ENCODE results near the gene COQ2.

Gene COQ2

GRCh38 chr4:83223781-83224180 is 60.8 kb downstream of the COQ2 start:
- TF ChIP-seq SIN3A (IDR thresholded peaks at IDR 0.05; ENCODE audit: borderline replicate concordance, insufficient read depth, low read length) (no peak), POLR2AphosphoS5 (IDR thresholded peaks at IDR 0.05; ENCODE audit: low read depth, low read length) (no peak), REST (IDR thresholded peaks at IDR 0.05; ENCODE audit: insufficient read depth in 1 of 2, low read depth in 2 of 2, low read length in 2 of 2) (no peak), TAF1 (IDR thresholded peaks at IDR 0.05; ENCODE audit: borderline replicate concordance, insufficient read depth, low read length) (no peak), FOXP2 (optimal IDR thresholded peaks at IDR 0.05; ENCODE audit: borderline replicate concordance, extremely low read depth, extremely low read length, insufficient read depth) (no peak)

- TF ChIP-seq FOXP2 (optimal IDR thresholded peaks at IDR 0.05; ENCODE audit: borderline replicate concordance, extremely low read depth, extremely low read length, insufficient read depth) (no peak), SIN3A (IDR thresholded peaks at IDR 0.05; ENCODE audit: borderline replicate concordance, insufficient read depth, low read length) (no peak), REST (IDR thresholded peaks at IDR 0.05; ENCODE audit: insufficient read depth in 1 of 2, low read depth in 2 of 2, low read length in 2 of 2) (no peak), POLR2AphosphoS5 (IDR thresholded peaks at IDR 0.05; ENCODE audit: low read depth, low read length) (no peak), TAF1 (IDR thresholded peaks at IDR 0.05; ENCODE audit: borderline replicate concordance, insufficient read depth, low read length) (no peak)
Measured at GRCh38 chr4:83221897-83222441, 62.6 kb downstream of the COQ2 start.

GRCh38 chr4:83219344-83220331 is 65.0 kb downstream of the COQ2 start:
- TF ChIP-seq POLR2AphosphoS5 (IDR thresholded peaks at IDR 0.05; ENCODE audit: low read depth, low read length), result no peak
- TF ChIP-seq SIN3A (IDR thresholded peaks at IDR 0.05; ENCODE audit: borderline replicate concordance, insufficient read depth, low read length), result no peak
- TF ChIP-seq FOXP2 (optimal IDR thresholded peaks at IDR 0.05; ENCODE audit: borderline replicate concordance, extremely low read depth, extremely low read length, insufficient read depth), result no peak
- no peak for TF ChIP-seq TAF1 (IDR thresholded peaks at IDR 0.05; ENCODE audit: borderline replicate concordance, insufficient read depth, low read length)
- no peak for TF ChIP-seq REST (IDR thresholded peaks at IDR 0.05; ENCODE audit: insufficient read depth in 1 of 2, low read depth in 2 of 2, low read length in 2 of 2)

- TF ChIP-seq TAF1 (IDR thresholded peaks at IDR 0.05; ENCODE audit: borderline replicate concordance, insufficient read depth, low read length) (no peak), POLR2AphosphoS5 (IDR thresholded peaks at IDR 0.05; ENCODE audit: low read depth, low read length) (no peak), REST (IDR thresholded peaks at IDR 0.05; ENCODE audit: insufficient read depth in 1 of 2, low read depth in 2 of 2, low read length in 2 of 2) (no peak), FOXP2 (optimal IDR thresholded peaks at IDR 0.05; ENCODE audit: borderline replicate concordance, extremely low read depth, extremely low read length, insufficient read depth) (no peak), SIN3A (IDR thresholded peaks at IDR 0.05; ENCODE audit: borderline replicate concordance, insufficient read depth, low read length) (no peak)
Measured at GRCh38 chr4:83217721-83218522, 66.7 kb downstream of the COQ2 start.
